Hepatocyte (in vitro differentiated cells): ENCODE results near the gene MPHOSPH9.

Experiments used
- CTCF ChIP-seq: fragments of 200-600 bp; sonication (generic); IDR thresholded peaks from 2 replicates; pipeline ENCODE4 v1.5.1; 2016; ENCODE audit warnings: antibody characterized with exemption, mild to moderate bottlenecking; ENCODE audit not compliant: poor library complexity
- EZH2 ChIP-seq: fragments of 200-600 bp; sonication (generic); IDR thresholded peaks from 2 replicates; pipeline ENCODE4 v1.6.1; 2016; ENCODE audit warnings: antibody characterized with exemption, mild to moderate bottlenecking, borderline replicate concordance

DNA sequence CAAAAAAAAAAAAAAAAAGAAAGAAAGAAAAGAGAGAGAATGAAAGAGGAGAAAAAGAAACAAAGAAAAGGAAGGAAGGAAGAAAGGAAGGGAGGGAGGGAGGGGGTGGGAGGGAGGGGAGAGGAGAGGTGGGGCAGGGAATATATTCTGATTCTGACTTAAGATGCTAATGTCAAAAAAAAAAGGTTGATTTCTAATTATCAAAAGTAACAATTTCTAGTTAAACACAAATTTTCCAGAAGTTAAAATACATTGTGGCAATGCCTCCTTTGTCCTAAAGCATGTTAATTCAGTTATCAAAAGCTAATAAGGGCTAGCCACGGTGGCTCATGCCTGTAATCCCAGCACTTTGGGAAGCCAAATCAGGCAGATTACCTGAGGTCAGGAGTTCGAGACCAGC lies 7.5 kb downstream of the MPHOSPH9 start:
- TF ChIP-seq CTCF: no peak
- TF ChIP-seq EZH2: no peak
